ENCODE measurements around the gene ZNF140.

The ZNF140 gene

DNA sequence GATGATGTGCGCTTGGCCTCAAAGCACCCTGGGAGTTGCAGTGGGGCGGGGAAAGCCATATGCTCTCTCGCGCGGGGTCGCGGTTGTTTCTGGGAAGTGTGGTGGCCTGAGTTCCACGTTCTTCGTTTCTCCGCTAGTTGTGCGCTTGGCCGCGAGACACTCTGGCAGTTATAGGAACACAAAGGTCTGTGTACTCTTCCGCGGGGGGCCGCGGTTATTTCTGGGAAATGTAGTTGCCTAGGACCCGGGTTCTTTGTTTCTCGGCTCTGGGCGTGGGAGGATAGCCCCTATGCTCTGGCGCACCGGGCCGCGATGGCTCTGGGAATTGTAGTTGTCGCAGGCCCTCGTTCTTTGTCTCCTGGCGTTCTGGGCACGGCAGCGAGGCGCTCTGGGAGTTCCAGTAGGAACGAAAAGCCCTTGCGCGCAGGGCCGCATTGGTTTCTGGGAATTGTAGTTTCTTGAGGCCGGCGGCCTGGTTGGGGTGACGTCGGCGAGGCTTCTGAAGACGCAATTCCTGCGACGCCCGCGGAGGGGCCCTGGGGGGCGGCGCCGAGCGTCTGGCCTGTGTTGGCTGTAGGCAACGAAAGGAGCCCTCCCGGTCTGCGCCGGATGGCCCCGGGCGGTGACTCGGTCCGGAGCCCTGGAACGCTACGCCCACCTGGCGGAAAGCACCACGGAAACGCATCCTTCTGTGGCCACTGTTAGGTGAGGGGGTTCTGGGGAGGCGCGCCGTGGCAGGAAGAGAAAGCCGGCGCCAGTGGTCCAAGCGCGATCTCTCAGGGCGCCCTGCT is at the start of gene ZNF140:
TSS of gene ZNF140 (plus strand) at position 556 of the 791 bp plus-strand sequence. CDS start 398 bp downstream, outside the sequence.
- FAIRE-seq: peak; percentile 77

DNA sequence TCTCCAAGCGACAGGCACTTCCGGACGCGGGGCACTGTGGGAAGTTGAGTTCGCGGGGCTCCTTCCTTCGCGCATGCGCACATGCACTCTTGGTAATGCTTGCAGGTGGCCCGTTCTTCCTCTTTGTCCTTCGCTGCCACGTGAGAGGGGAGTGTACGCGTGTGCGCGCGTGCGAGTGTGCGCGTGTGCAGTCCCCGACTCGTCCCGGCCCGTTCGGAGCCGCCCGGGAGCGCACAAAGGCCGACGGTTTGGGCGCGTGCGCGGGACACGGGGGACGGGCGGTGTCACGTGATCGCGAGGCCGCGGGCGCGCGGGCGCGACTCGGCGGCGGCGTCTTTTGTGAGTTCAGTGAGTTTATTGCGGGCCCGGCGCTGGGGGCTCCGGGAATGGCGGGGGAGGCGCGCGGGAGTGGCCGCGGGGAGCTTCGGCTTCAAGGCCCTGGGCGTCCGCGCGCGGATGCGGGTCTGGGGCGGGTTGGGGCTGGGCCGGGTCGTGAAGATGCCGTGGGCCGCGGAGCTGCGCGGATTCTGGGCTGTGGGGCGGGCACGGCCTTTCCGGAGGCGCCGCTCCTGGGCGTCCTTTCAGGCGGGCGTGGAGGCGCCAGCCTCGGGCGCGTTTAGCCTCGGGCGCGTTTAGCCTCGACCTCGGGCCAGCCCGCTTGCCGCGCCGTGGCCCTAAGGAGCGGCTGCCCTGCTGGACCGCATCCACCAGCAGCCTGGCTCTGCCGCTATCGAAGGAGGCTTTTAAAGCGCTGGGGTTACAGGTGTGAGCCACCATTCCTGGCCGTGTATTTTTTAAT is 43.3 kb upstream of the ZNF140 start, which contains the start of gene ZNF84:
TSS of gene ZNF84 (plus strand) at position 303 of the 799 bp plus-strand sequence. CDS start 3,959 bp downstream, outside the sequence.
- FAIRE-seq: peak; percentile 93

DNA sequence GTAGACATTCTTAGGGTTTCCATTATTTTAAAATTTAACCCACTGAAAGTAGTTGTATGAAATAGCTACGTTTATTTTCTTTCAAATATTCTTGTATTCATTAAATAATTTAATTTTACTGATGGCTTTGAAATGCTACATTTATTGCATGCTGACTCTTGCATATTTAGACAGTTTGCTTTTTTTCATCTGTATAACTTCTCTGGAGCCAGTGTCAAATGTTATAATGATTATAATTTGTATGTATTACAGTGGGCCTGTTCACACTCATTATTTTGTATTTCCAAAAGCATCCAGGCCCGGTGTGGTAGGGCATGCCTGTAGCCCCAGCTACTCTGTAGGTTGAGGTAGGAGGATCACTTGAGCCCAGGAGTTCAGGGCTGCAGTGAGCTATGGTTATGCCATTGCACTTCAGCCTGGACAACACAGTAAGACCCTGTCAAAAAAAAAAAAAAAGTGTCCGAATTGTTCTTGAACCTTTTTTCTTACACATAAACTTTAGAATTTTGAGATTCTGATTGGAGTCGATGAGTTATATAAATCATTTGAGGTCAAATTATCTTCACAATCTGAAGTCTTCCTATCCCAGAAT is 42.5 kb upstream of the ZNF140 start:
- FAIRE-seq: no peak

DNA sequence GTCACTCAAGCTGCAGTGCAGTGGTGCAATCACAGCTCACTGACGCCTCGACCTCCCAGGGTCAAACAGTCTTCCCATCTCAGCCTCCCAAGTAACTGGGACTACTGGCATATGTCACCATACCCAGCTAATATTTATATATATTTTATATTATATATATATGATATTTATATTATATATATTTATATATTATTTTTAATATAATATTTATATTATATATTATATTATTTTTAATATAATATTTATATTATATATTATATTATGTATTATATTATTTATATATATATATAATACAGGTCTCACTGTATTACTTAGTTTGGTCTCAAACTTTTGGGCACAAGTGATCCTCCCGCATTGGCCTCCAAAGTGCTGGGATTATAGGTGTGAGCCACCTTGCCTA is 34.0 kb upstream of the ZNF140 start:
- peak; percentile 95 for FAIRE-seq

DNA sequence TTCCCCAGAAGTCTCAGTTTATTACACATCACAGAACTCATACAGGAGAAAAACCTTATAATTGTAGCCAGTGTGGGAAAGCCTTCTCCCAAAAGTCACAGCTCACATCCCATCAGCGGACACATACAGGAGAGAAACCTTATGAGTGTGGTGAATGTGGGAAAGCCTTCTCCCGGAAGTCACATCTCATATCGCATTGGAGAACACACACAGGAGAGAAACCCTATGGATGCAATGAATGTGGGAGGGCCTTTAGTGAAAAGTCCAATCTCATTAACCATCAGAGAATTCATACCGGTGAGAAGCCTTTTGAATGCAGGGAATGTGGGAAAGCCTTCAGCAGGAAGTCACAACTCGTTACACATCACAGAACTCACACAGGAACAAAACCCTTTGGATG is 23.3 kb upstream of the ZNF140 start:
- no peak for FAIRE-seq

DNA sequence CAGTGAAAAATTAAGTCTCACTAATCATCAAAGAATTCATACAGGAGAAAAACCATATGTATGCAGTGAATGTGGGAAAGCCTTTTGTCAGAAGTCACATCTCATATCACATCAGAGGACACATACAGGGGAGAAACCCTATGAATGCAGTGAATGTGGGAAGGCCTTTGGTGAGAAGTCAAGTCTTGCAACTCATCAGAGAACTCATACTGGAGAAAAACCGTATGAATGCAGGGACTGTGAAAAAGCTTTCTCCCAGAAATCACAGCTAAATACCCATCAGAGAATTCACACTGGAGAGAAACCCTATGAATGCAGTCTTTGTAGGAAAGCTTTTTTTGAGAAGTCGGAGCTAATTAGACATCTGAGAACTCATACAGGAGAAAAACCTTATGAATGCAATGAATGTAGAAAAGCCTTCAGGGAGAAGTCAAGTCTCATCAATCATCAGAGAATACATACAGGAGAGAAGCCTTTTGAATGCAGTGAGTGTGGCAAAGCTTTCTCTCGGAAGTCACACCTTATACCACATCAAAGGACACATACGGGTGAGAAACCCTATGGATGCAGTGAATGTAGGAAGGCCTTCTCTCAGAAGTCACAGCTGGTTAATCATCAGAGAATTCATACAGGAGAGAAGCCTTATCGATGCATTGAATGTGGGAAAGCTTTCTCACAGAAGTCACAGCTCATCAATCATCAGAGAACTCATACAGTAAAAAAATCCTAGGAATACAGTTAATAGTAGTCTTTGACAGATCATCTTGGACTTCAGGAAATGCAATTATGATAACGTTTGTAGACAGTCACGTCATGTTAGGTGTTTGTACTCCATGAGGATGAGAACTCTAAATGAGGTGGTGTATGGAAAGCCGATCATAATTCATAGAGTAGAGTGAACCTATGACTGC is 22.3 kb upstream of the ZNF140 start:
- no peak for FAIRE-seq

DNA sequence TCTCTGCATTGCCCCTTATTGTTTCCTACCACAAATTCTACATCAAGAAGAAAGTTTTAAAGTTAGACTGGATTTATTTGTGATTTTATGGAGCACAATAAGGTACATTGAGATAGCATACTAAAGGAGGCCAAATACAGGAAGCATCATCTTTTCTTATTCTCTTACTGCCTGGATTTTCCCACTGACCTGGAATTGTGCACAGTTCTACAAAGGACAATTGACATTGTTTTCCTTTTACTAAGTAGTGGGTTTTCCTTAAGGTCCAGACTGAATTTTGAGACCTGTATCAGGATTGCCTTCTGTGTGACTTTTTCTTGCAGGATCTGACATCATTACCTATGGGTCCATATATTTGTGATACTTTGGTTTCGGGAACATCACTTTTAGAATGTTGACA is 18.8 kb upstream of the ZNF140 start:
- no peak for FAIRE-seq

DNA sequence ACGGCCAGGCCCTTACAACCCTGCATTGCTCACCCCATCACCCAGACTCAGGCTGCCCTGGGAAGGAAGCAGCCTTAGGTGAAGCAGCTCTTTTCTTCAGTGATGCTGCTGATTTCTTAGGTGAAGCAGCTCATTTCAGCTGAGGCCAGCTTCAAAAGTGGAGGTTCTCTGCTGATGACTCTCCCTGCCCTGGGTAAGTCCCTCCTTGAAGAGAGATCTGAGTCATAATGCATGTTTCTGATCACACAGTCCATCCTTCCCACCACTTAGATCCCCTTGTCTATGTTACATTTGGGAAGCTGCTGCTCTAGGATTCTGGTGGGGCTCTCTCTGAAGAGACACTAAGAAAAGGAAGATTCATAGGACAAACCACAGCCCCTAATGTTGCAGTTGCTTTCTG is 17.2 kb upstream of the ZNF140 start:
- FAIRE-seq: no peak

DNA sequence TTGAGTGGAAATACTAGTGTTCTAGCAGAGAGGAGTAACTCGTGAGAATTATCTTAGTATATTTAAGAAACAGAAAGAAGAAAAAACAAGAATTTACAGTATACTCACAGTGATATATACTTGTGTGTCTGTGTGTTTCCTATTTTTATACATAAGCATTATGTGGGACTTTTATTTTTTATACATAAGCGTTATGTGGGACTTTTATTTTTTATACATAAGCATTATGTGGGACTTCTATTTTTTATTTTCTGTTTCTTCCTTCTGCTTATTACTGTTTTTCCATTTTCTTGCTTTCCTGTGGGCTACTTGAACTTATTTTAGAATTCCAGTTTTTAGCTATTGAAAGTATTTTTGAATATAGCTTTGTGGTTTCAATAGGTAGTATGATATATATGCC is 6.9 kb upstream of the ZNF140 start:
- FAIRE-seq: peak; percentile 47

DNA sequence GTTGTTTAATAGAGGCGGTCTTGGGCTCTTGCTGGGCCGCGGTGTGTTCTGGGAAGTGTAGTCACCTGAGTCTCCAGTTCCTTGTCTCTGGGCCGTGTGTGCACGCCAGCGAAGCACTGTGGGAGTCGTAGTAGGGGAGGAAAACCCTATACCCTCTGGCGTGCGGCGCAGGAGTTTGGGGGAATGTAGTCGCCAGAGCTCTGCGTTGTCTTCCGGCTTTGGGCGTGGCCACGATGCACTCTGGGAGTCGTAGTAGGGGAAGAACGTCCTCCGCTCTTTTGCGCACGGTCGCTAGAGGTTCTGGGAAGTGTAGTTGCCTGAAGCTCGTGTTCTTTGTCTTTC is 726 bp upstream of the ZNF140 start:
- FAIRE-seq: peak; percentile 97

DNA sequence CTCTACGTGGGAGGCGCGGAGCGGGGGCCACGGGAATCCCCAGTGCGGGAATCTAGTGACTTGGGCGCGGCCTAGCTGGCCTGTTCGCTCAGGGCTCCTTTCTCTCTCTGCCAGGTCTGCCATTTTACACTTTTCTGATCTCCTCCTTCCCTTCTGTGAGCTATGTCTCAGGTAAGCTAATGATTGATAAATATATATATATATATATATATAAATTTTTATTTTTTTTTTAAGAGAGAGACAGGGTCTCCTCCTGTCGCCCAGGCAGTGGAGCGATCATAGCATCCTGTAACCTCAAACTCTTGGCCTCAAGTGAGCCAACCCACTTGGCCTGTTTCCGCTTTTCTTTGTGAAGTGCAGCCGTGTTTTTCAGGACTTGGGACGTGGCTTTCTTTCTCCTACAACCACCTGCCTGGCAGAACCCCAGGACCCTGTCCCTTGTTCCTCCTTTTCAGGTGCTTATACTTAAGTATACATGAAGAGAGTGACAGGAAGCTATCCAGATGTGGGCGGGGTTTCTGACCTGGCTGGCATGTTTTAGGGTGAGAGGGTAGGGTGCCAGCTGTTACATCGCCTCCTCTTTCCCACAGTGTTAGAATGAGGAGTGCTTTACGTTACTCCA is 547 bp downstream of the ZNF140 start:
- FAIRE-seq: no peak

DNA sequence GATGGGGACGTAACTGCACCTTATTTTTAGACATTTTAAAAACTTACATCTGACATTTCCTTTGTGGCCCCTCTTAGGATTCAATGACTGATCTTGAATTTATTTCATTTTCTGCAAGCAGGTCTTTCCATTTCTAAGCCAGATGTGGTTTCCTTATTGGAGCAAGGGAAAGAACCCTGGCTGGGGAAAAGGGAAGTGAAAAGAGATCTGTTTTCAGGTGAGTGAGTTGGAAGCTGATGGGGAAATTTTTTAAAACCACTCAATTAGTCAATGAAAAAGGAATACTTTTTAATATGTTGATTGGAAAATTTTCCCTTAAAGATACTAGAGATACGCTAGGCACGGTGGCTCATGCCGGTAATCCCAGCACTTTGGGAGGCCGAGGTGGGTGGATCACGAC is 2.6 kb downstream of the ZNF140 start:
- FAIRE-seq: no peak

DNA sequence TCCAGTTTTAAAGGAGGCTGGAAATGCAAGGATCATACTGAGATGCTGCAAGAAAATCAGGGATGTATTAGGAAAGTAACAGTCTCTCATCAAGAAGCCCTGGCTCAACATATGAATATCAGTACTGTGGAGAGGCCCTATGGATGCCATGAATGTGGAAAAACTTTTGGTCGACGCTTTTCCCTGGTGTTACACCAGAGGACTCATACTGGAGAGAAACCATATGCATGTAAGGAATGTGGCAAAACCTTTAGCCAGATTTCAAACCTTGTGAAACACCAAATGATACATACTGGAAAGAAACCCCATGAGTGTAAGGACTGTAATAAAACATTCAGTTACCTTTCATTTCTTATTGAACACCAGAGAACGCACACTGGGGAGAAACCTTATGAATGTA is 24.9 kb downstream of the ZNF140 start:
- no peak for FAIRE-seq

DNA sequence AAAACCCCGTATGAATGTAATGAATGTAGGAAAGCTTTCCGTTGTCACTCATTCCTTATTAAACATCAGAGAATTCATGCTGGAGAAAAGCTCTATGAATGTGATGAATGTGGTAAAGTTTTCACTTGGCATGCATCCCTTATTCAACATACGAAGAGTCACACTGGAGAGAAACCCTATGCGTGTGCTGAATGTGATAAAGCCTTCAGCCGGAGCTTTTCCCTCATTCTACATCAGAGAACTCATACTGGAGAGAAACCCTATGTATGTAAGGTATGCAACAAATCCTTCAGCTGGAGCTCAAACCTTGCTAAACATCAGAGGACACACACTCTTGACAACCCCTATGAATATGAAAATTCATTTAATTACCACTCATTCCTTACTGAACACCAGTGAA is 25.5 kb downstream of the ZNF140 start:
- FAIRE-seq: no peak

DNA sequence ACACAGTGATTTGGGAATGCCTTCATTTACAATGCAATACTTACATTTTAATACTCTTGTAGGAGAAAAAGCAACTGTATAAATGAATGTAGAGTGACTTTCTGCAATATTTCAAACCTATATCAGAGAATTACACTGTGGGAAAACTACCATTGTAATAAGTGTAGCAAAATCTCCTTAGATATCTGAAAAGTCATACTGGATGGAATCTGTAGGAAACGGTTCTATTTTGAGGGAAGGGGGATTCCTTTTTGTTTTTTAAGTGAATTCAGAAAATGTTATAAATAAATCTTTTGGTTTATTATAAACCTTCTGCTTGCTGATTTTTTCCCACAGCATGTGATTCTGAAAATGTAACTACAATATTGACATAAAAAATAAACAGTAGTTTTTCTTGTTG is 26.4 kb downstream of the ZNF140 start:
- no peak for FAIRE-seq

DNA sequence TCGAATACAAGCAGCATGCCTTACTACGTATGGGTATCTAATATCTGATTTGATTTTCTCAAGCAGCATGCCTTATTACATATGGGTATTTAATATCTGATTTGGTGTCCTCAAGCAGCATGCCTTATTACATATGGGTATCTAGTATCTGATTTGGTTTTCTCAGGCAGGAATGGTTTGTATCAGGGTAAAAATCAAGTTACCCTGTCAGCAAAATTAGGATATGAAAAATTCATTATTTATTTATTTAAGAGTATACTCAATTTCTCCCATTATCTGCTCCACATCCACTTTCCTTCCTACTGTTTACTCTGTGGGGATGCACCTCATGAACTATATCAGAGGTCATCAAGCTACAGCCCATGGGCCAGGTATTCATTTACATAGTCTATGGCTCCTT is 27.4 kb downstream of the ZNF140 start:
- no peak for FAIRE-seq

DNA sequence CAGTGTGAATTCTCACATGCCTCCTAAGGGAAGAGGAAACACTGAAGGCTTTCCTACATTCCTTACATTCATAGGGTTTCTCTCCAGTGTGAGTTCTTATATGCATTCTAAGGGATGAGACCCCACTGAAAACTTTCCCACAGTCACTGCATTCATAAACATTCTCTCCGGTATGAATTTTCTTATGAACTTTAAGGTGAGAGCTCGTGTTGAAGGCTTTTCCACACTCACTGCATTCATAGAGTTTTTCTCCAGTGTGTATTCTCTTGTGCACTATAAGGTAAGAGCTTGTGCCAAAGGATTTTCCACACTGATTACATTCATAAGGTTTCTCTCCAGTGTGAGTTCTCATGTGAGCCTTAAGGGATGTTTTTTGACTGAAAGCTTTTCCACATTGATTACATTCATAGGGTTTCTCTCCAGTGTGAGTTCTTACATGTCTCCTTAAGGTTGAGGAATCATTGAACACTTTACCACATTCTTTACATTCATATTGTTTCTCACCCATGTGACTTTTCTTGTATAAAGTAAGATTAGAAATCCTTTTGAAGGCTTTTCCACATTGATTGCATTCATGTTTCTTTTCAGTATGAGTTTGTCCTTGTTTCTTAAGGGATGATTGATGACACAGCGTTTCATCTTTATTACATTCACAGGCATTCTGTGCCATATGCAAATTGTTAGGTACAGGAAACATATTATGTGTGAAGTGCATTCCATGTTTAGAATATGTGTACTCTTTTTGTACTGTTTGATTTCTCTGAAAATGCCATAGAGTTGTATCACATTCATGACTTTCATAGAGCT is 39.9 kb downstream of the ZNF140 start:
- FAIRE-seq: no peak

DNA sequence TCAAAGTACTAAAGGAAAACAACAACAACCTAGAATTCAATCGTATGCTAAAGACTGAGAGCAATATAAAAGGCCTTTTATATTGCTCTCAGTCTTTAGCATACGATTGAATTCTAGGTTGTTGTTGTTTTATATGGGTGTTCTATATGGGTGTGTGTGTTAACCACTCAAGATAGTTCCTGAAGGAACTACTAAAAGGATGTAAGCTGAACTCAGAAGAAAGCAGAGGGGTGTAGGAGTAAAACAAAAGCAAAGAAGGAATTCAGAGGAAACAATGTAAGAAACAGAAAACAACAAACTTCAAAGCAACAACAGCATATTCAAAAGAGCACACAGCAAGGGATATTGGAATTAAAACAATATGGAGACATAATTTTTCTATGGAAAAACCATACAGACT is 44.0 kb downstream of the ZNF140 start:
- FAIRE-seq: no peak

DNA sequence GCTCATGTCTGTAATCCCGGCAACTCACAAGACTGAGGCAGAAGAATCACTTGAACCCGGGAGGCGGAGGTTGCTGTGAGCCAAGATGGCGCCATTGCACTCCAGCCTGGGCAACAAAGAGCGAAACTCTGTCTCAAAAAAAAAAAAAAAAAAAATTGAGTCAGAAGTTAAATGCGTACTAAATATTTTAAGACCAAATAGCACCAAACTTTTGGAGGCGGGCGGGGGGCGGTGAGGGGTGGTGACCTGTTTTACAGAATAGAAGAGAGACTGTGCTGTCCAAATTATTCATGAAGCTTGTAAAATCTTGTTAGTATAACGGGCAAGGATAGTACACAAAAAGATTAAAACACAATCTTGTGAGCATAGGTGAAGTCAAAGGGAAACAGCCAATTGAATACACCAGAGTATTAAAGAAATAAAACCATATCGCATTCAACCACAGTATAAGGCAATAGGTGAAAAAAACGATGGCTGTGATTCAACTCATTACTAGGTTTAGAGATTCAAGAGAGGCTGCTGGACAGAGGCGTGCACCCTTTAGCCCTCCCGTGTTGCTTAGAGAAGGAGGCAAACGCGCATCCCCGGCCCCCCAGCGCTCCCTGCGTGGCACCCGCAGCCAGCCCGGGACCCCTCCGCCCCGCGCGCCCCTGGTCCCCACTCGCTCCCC is 48.8 kb downstream of the ZNF140 start:
- no peak for FAIRE-seq

DNA sequence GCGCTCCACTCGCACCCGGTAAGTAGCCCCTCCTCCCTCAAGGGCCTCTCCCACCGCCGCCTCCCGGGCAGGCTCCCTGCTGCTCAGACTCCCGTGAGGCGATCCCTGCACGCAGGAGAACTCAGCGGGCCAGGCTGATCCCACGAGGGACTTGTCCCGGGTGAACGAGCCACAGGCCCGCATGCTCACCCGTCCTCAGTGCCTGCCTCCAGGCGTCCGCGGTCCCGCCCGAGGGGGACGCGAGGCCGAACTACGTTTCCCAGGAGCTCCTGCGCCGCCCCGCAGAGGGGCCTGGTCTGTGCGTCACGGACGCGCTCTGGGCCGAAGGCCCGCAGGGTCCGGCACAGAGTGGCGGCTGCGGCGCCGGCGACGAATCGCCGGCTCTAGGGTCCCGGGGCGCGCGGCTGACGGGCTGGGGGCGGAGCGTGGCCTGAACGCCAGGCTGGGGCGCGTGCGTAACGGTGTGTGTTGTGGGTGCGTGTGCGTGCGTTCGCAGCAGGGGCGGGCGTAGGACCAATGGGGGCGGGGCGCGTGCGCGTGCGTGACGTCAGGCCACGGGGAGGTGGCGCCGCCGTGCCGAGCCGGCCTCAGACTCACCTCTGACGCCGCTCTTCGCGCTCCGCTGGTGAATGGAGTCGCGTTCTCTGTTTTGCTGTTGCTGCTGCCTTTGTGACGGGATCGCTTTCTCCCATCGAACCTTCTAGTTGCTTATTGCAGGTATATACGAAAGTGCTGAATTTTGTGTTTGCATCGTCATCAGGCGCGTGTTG is 49.5 kb downstream of the ZNF140 start, which contains the start of the genes ZNF10 and ZNF891:
TSS of gene ZNF10 (plus strand) at position 590 of the 770 bp plus-strand sequence. CDS start 13,866 bp downstream, outside the sequence.
TSS of gene ZNF891 (minus strand) at position 237 of the 770 bp plus-strand sequence. CDS start 8,356 bp downstream, outside the sequence.
- no peak for FAIRE-seq
